Urinary bladder (tissue), 4 donors: ENCODE measurements around the gene IL17RA. TPM values are rescaled to one million over a fixed set of nuclear protein-coding genes. Genes with fewer than 3 reads are reported as not detected.

Experiments
- DNase-seq: peaks from one replicate; pipeline ENCODE4 v3.0.0-alpha.2; 2015; ENCODE audit errors: extremely low spot score
- H3K27ac ChIP-seq: one replicate; pipeline ENCODE4 v1.5.1; 2013; ENCODE audit warnings: low read depth, mild to moderate bottlenecking, moderate library complexity
- H3K36me3 ChIP-seq: one replicate; pipeline ENCODE4 v1.6.1; 2013; ENCODE audit warnings: mild to moderate bottlenecking, moderate library complexity; ENCODE audit not compliant: insufficient read depth
- H3K4me1 ChIP-seq: one replicate; pipeline ENCODE4 v1.6.1; 2013; ENCODE audit warnings: mild to moderate bottlenecking, moderate library complexity; ENCODE audit not compliant: insufficient read depth
- H3K4me3 ChIP-seq: one replicate; pipeline ENCODE4 v1.5.1; 2013; ENCODE audit warnings: low read depth, low read length
- WGBS: extraction: QIAGEN DNeasy Blood & Tissue Kit; methylation state at CpG from one replicate; pipeline ENCODE4 v1.1.7; 2013; 5-methylcytosine and 5-hydroxymethylcytosine counted together
- polyA plus RNA-seq: library from polyadenylated mRNA; stranded (reverse); fragments of 200-250 nt; gene quantifications from one replicate; pipeline ENCODE4 v1.2.3, GENCODE V29; 2013
- total RNA-seq: library from RNA; depleted of rRNA; stranded (reverse); fragments of >200 nt; gene quantifications from one replicate; pipeline ENCODE4 v1.2.3, GENCODE V29; 2014
- donor health status: healthy with polysubstance abuse.
- donor health status: healthy.

IL17RA gene
- total and polyA plus RNA-seq, 2 donors: 5.1 to 9.1 TPM

DNA sequence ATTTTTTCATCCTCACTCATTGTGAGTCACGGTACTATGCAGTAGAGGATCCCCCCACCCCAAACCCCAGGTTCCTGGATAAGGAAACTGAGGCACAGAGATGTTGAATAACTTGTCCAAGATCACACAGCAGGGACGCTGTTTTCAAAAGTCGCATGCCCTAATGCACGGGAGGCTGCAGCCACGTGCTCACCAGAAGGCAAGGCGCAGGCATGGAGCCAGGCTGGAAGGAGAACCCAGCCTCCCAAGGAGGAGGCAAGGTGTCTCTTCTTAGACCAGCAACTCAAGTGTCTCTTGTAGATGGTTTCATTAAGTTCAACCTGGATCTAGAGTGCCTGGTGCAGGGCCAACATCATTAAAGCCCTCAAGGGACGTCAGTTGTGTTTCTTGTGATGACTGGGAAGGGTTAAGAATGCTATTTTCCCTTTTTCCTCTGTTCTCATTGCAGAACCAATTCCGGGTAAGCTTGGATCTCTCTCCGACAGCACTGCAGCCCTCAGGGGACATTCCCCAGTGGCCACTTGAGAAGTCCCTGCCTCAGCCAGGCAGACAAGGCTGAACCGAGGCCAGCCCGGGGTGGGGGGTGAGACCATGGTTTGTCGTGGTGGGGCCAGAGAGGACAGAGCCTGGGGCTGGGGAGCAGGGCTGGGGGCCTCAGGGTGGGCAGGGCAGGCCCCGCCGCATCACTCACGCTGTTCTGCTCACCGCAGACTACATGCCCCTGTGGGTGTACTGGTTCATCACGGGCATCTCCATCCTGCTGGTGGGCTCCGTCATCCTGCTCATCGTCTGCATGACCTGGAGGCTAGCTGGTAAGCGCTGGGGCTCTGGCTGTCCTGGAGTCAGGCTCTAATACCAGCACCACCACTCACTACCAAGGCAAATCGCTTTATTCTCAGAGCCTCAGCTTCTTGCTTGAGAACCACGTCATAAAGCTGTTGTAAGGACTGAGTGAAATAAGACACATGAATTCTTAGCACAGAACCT is 20.6 kb downstream of the IL17RA start:
- WGBS: 79% methylated on average over 22 of the region's 22 CpGs
- H3K36me3 ChIP-seq: peaks cover 9% of the 10 kb centered on the region
- no peak overlapping the region for H3K4me3 ChIP-seq
- no peaks in the 10 kb centered on the region for H3K4me1 ChIP-seq
- DNase-seq: no peak
- H3K27ac ChIP-seq: no peak overlapping the region

DNA sequence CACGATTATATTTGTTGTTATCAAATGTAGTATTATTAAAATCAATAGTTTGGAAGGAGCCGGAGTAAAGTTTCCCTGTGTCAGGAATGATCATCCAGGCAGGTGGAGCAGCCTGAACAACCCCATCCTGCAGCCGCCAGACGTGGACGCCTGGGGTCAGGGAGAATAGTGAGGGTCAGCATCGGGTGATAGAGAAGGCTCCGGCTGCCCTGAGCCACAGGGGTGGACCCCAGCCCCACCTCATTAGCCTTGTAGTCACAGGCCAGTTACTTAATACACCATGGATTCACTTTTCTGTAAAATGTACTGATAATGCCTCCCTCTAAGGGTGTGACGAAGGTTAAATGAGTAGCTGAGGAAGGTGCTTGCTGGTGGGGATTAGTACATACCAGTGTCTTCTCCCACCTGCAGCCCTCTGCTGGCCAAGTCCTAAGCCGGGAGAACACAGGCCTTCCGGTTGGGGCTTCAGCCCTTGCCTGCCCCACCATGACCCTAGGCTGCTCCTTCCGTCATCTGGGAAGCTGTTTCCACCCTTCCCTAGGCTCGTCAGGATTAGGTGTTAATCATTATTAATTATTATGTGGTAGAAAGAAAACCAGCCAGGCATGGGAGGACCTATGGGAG is 21.5 kb downstream of the IL17RA start:
- Histone ChIP-seq H3K27ac (no peak overlapping the region), H3K36me3 (peaks cover 9% of the 10 kb centered on the region), H3K4me1 (no peaks in the 10 kb centered on the region), H3K4me3 (no peak overlapping the region)
- DNase-seq: no peak
- 81% methylated on average over 12 of the region's 12 CpGs for WGBS

DNA sequence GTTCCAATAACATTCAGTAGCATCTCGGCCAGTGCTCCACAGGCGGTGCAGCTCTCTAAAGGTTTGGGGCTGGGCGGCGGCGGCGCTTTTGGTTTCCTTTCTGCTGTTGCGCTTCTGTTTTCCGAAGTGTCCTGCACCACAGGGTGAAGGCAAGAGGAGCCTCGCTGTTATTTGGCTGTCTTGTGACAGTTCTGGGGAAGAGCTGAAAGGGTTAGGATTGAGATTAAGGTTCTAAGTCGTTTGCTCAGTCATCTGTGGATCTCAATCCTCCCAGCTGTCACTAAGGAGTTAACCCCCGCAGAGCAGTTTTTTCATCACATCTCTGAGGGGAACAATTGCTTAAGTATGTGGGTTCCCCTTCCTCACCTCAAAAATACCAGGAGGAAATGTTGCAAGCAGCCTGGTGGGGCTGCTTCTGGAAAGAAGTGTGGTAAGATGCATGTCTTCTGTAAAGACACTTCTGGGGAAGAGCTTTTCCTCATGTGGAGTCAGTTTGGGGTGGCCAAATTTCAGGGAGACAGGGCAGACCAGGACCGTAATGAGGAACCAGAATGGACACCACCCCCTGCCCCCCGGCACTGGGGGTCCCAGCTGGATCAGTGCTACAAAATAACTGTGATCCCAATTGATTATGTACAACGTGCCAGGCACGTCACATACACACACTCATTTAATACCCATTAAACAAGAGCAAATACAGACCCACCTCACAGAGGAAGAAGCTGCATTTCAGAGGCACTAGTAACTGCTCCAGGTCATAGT is 22.2 kb downstream of the IL17RA start:
- H3K4me1 ChIP-seq: no peaks in the 10 kb centered on the region
- H3K27ac ChIP-seq: no peak overlapping the region
- H3K36me3 ChIP-seq: peaks cover 9% of the 10 kb centered on the region
- 79% methylated on average over 15 of the region's 15 CpGs for WGBS
- no peak for DNase-seq
- no peak overlapping the region for H3K4me3 ChIP-seq

DNA sequence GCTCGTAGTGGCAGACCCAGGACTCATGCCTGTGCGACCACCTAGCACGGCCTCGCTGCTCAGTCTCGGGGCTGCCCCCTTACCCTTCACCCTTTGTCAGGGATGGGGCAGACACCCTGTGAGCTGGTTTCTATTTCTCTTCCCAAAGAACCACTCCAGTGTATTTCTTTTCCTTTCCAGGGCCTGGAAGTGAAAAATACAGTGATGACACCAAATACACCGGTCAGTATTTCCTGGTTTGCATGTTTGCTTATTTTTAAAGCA is 22.7 kb downstream of the IL17RA start:
- WGBS: 93% methylated on average over 6 of the region's 6 CpGs

DNA sequence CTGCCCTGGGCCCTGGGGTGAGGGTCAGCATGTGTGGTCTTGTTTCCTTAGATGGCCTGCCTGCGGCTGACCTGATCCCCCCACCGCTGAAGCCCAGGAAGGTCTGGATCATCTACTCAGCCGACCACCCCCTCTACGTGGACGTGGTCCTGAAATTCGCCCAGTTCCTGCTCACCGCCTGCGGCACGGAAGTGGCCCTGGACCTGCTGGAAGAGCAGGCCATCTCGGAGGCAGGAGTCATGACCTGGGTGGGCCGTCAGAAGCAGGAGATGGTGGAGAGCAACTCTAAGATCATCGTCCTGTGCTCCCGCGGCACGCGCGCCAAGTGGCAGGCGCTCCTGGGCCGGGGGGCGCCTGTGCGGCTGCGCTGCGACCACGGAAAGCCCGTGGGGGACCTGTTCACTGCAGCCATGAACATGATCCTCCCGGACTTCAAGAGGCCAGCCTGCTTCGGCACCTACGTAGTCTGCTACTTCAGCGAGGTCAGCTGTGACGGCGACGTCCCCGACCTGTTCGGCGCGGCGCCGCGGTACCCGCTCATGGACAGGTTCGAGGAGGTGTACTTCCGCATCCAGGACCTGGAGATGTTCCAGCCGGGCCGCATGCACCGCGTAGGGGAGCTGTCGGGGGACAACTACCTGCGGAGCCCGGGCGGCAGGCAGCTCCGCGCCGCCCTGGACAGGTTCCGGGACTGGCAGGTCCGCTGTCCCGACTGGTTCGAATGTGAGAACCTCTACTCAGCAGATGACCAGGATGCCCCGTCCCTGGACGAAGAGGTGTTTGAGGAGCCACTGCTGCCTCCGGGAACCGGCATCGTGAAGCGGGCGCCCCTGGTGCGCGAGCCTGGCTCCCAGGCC is 23.7 kb downstream of the IL17RA start:
- no peaks in the 10 kb centered on the region for H3K4me1 ChIP-seq
- 95% methylated on average over 66 of the region's 66 CpGs for WGBS
- DNase-seq: no peak
- no peak overlapping the region for H3K4me3 ChIP-seq
- H3K27ac ChIP-seq: no peak overlapping the region
- peaks cover 8% of the 10 kb centered on the region for H3K36me3 ChIP-seq

More for the DNA sequence above, 22.7 kb downstream of the IL17RA start:
- Histone ChIP-seq H3K36me3 (peaks cover 8% of the 10 kb centered on the region), H3K27ac (no peak overlapping the region), H3K4me3 (no peak overlapping the region), H3K4me1 (no peaks in the 10 kb centered on the region)
- no peak for DNase-seq

DNA sequence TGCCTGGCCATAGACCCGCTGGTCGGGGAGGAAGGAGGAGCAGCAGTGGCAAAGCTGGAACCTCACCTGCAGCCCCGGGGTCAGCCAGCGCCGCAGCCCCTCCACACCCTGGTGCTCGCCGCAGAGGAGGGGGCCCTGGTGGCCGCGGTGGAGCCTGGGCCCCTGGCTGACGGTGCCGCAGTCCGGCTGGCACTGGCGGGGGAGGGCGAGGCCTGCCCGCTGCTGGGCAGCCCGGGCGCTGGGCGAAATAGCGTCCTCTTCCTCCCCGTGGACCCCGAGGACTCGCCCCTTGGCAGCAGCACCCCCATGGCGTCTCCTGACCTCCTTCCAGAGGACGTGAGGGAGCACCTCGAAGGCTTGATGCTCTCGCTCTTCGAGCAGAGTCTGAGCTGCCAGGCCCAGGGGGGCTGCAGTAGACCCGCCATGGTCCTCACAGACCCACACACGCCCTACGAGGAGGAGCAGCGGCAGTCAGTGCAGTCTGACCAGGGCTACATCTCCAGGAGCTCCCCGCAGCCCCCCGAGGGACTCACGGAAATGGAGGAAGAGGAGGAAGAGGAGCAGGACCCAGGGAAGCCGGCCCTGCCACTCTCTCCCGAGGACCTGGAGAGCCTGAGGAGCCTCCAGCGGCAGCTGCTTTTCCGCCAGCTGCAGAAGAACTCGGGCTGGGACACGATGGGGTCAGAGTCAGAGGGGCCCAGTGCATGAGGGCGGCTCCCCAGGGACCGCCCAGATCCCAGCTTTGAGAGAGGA is 24.5 kb downstream of the IL17RA start:
- 92% methylated on average over 42 of the region's 42 CpGs for WGBS

DNA sequence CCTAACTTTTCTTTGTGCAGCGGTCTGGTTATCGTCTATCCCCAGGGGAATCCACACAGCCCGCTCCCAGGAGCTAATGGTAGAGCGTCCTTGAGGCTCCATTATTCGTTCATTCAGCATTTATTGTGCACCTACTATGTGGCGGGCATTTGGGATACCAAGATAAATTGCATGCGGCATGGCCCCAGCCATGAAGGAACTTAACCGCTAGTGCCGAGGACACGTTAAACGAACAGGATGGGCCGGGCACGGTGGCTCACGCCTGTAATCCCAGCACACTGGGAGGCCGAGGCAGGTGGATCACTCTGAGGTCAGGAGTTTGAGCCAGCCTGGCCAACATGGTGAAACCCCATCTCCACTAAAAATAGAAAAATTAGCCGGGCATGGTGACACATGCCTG is 25.2 kb downstream of the IL17RA start:
- Histone ChIP-seq H3K27ac (no peak overlapping the region), H3K4me3 (no peak overlapping the region), H3K4me1 (no peaks in the 10 kb centered on the region), H3K36me3 (peaks cover 8% of the 10 kb centered on the region)
- no peak for DNase-seq
- WGBS: 87% methylated on average over 16 of the region's 16 CpGs

More for the DNA sequence above, 24.5 kb downstream of the IL17RA start:
- Histone ChIP-seq H3K4me3 (no peak overlapping the region), H3K27ac (no peak overlapping the region), H3K4me1 (no peaks in the 10 kb centered on the region), H3K36me3 (peaks cover 8% of the 10 kb centered on the region)
- DNase-seq: no peak

DNA sequence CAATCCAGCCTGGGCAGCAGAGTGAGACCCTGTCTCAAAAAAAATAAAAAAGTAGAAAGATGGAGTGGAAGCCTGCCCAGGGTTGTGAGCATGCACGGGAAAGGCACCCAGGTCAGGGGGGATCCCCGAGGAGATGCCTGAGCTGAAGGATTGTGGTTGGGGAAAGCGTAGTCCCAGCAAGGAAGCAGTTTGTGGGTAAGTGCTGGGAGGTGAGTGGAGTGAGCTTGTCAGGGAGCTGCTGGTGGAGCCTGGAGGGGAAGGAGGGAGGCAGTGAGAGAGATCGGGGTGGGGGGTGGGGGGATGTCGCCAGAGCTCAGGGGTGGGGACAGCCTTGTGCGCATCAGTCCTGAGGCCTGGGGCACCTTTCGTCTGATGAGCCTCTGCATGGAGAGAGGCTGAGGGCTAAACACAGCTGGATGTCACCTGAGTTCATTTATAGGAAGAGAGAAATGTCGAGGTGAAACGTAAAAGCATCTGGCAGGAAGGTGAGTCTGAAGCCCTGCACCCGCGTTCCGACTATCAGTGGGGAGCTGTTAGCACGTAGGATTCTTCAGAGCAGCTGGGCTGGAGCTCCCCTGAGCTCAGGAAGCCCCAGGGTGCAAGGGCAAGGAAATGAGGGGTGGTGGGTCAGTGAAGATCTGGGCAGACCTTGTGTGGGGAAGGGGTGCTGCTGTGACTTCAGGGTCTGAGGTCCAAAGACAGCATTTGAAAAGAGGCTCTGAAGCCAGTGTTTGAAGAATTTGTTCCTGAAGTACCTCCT is 26.2 kb downstream of the IL17RA start:
- no peak for DNase-seq
- Histone ChIP-seq H3K4me3 (no peak overlapping the region), H3K36me3 (peaks cover 8% of the 10 kb centered on the region), H3K27ac (no peak overlapping the region), H3K4me1 (no peaks in the 10 kb centered on the region)
- WGBS: 64% methylated on average over 13 of the region's 13 CpGs

DNA sequence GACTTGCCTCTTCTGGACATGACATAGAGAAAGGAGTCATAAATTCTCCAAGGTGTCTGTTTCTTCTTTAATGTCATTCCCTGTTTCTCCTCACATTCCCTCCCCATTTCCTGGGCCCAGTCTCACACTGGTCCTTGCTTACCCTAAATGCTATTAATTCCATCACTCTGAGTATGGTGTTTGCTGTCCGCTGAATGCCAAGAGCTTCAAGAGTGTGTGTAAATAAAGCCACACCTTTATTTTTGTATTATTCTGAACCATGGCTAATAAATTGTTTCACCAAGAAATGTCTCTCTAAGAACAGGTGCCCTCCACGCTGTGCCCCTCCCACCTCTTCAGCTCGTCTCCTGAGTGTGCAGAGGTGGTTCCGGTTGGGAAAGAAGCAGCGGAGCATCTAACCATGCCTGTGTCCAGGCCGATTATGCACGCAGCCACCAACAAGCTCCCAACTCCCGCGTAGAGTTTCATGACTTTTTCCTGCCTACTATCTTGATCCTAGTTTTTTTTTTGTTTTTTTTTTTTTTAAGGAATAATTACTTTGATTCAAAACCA is 27.8 kb downstream of the IL17RA start:
- Histone ChIP-seq H3K27ac (no peak overlapping the region), H3K4me1 (no peaks in the 10 kb centered on the region), H3K36me3 (peaks cover 8% of the 10 kb centered on the region), H3K4me3 (no peak overlapping the region)
- WGBS: 60% methylated on average over 9 of the region's 9 CpGs
- DNase-seq: no peak

DNA sequence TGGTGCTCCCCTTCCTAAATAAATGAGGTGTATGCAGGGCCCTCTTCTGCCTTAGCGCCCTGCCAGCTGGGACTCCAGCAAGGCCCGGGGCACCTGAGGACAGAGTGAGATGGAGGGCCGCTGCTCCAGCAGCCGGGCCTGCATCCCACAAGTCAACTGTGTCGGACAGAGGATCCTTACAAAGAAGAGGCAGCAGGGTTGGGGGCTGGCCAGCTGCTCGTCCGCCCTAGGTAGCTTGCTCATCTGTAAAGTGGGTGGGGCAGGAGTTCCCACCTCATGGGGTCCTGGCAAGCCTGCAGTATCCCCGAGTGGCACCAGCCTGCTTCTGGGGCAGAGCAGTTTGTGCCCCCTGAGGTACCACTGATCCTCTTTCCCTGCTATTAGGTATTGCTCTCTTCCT is 28.8 kb downstream of the IL17RA start:
- Histone ChIP-seq H3K4me1 (no peaks in the 10 kb centered on the region), H3K27ac (no peak overlapping the region), H3K4me3 (no peak overlapping the region), H3K36me3 (peaks cover 5% of the 10 kb centered on the region)
- no peak for DNase-seq
- 66% methylated on average over 8 of the region's 8 CpGs for WGBS

DNA sequence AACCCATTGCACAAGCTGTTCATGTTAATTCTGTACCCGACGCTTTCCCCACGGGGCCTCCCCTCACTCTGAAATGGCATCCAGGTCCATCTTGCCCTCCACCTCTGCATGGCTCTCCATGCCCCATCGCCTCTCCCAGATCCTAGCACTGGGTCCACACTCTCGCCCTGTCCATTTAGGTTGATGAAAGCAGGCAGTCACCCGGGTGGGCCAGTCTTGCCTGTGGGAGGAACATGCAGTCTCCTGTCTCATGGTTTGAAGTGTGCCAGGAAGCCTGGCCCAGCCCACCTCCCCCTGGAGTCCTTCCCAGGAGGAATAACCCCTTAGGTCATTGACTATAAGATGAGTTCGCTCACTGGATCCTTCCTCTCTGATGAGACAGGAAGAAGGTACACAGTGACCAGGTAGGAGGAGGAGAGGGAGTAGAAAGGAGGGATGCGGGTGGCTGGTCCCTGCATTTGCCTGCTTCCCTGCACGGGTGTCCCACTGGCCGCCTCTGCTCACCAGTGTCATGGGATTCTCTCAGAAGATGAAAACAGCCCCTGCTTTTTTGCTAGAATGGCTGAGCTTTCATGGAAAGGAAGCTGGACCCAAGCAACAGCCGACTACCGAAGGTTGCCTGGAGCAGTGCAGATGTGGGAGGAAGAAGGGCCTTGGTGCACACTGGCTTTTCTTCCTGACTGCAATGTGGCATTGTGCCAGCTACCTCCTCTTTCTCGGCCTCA is 29.5 kb downstream of the IL17RA start:
- Histone ChIP-seq H3K4me1 (no peaks in the 10 kb centered on the region), H3K36me3 (peaks cover 3% of the 10 kb centered on the region), H3K27ac (no peak overlapping the region), H3K4me3 (no peak overlapping the region)
- 69% methylated on average over 13 of the region's 13 CpGs for WGBS
- no peak for DNase-seq
